Neutrophil (primary cell): ENCODE measurements around the gene BAD.

Experiments
- H3K27ac ChIP-seq: fragments of 200-600 bp; sonication (generic); 2 replicates; pipeline ENCODE4 v1.5.1; 2016; ENCODE audit warnings: mild to moderate bottlenecking, moderate library complexity
- H3K27me3 ChIP-seq: fragments of 200-600 bp; sonication (generic); 2 replicates; pipeline ENCODE4 v1.6.0; 2016; ENCODE audit warnings: mild to moderate bottlenecking
- H3K36me3 ChIP-seq: fragments of 200-600 bp; sonication (generic); 2 replicates; pipeline ENCODE4 v1.5.1; 2017
- H3K4me1 ChIP-seq, 2 experiments: fragments of 200-600 bp in 1 of 2; sonication (generic) in 1 of 2; 1 replicate in 1 of 2; 2 replicates in 1 of 2; pipeline versions ENCODE4 v1.5.1 to v1.6.1; 2013 to 2016; ENCODE audit warnings: low read depth in 1 of 2, low read length in 1 of 2, mild to moderate bottlenecking in 1 of 2, moderate library complexity in 1 of 2; ENCODE audit not compliant: control insufficient read depth in 1 of 2, insufficient read depth in 1 of 2
- H3K4me3 ChIP-seq, 2 experiments: fragments of 200-600 bp in 1 of 2; sonication (generic) in 1 of 2; 1 replicate in 1 of 2; 2 replicates in 1 of 2; pipeline ENCODE4 v1.5.1; 2013 to 2016; ENCODE audit warnings: low read depth in 1 of 2, low read length in 1 of 2, mild to moderate bottlenecking in 1 of 2, moderate library complexity in 1 of 2
- H3K9me3 ChIP-seq: fragments of 200-600 bp; sonication (generic); 2 replicates; pipeline ENCODE4 v1.5.1; 2016
- TF ChIP-seq, protein P1 (sequence below): fragments of 200-600 bp; sonication (generic); IDR thresholded peaks from 2 replicates; pipeline ENCODE4 v1.5.1; 2016; ENCODE audit warnings: antibody characterized with exemption

BAD gene

DNA sequence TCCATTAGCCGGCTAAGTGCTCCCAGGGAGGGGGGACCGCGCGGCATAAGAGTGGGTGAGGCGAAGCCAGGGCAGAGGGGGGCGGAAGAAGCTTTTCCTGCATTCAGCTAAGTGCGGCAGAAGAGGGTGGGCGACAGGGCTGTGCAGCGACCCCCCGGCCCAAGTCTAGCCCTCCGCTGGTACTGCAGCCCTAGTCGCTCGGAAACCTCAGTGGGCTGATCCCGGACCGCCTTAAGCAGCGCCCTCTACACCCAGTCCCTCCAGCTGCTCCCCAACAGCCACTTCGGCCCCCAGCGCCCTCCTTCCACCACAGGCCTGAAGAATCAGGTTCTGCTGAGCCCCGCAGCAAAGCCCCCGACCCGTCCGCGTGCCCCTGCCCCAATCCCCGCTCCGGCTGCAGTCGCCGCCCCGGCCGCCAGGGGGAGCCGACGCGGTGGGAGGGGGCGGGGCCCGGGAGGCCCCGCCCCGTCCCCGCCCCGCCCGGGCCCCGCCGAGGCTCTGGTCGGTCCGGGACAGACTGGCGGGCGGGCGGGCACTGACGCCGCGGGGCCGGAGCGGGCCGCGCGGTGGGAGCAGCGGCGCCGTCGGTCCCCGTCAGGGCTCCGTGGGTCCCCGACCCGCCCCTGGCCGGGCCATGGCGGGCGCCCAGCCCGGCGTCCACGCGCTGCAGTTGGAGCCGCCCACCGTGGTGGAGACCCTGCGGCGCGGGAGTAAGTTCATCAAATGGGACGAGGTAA, 33.3 kb downstream of the BAD start, which contains the start of gene PLCB3:
Gene PLCB3, plus strand, starts transcription at position 515 of the 737 bp plus-strand sequence. Its CDS starts 120 bp downstream, at position 635.
- Histone ChIP-seq H3K4me1 (peaks cover 35 to 44% of the 10 kb centered on the region in 2 experiments), H3K4me3 (peak within 1 kb of the TSS; percentile 74 to 75), H3K27me3 (peaks cover 10% of the 10 kb centered on the region), H3K36me3 (peaks cover 17% of the 10 kb centered on the region), H3K27ac (peak within 1 kb of the TSS; percentile 46), H3K9me3 (no peaks in the 10 kb centered on the region)
- TF ChIP-seq, protein P1, sequence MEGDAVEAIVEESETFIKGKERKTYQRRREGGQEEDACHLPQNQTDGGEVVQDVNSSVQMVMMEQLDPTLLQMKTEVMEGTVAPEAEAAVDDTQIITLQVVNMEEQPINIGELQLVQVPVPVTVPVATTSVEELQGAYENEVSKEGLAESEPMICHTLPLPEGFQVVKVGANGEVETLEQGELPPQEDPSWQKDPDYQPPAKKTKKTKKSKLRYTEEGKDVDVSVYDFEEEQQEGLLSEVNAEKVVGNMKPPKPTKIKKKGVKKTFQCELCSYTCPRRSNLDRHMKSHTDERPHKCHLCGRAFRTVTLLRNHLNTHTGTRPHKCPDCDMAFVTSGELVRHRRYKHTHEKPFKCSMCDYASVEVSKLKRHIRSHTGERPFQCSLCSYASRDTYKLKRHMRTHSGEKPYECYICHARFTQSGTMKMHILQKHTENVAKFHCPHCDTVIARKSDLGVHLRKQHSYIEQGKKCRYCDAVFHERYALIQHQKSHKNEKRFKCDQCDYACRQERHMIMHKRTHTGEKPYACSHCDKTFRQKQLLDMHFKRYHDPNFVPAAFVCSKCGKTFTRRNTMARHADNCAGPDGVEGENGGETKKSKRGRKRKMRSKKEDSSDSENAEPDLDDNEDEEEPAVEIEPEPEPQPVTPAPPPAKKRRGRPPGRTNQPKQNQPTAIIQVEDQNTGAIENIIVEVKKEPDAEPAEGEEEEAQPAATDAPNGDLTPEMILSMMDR, result peak; percentile 95

DNA sequence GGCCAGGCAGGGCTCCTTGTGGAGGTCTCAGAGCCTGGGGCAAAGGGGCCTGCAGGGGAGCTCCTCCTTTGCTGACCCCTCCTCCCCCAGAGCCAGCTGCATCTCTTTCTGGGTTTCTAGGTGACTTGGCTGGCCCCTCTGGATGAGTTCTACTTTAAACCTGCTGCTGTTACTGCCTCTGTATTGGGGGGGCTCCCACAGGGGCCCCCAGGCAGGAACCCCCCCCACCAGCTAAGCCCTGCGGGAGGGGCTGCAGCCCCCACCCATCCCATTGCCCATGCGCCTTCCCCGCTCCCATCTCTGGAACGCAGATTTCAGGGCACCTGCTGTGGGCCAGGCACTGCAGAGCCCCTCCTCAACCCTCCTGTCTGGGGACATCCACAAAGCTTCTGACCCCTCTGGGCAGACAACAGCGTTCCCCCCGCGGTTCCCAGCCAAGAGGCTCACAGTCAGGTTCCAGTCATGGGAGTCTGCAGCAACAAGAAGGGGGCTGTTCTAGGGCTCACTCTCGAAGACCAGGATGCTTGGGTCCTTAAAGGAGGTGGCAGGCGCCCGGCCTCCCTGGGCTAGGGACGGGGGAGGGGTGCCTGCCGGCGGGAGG, 34.0 kb downstream of the BAD start:
- H3K27ac ChIP-seq, result peak overlapping the region; percentile 46
- H3K4me3 ChIP-seq, result peak overlapping the region; percentile 58 to 75
- peaks cover 10% of the 10 kb centered on the region for H3K36me3 ChIP-seq
- TF ChIP-seq, protein P1, result no peak
- no peaks in the 10 kb centered on the region for H3K9me3 ChIP-seq
- H3K4me1 ChIP-seq, result peaks cover 41 to 50% of the 10 kb centered on the region in 2 experiments
- H3K27me3 ChIP-seq, result peaks cover 16% of the 10 kb centered on the region

DNA sequence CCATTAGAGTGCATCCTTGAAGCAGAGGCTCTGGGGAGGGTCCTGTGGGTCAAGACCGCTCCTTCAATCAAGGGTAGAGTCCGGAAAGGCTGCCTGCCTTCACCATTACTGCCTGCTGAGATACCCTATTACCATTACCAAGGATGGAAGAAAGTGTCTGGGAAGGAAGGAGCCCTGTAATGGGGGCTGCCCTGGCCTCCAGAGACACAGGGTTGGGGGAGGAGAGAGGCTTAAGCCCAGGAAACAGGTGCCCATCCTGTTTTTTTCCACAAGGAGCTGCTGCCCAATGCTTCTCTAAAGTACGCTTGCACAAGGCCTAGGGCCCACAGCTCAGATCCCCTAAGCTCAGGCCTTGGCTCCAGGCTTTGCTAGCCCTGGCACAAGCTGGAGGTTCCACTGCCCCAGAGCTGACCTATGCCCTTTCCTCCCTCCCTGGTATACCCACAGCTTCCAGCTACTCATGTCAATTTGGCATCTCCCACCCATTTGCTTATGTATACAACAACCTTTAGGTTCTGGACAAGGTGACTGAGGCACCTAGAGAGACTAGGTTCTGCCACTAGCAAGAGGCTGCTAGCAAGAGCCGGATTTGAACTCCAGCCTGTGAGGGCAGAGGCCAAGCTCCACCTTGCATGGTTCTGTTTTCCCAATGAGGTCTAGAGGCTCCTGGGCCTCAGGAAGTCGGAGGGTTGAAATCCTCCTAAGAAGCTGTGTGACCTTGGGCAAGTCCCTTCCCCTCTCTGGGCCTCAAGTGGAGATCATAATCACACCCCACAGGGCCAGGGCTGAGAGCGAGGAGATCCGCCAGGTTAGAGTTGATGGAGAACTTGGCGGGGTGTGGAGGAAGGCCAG, 34.7 kb downstream of the BAD start:
- Histone ChIP-seq H3K4me3 (no peak overlapping the region), H3K27me3 (peaks cover 16% of the 10 kb centered on the region), H3K27ac (no peak overlapping the region), H3K36me3 (peaks cover 3% of the 10 kb centered on the region), H3K4me1 (peaks cover 47 to 58% of the 10 kb centered on the region in 2 experiments), H3K9me3 (no peaks in the 10 kb centered on the region)
- TF ChIP-seq, protein P1, result no peak

DNA sequence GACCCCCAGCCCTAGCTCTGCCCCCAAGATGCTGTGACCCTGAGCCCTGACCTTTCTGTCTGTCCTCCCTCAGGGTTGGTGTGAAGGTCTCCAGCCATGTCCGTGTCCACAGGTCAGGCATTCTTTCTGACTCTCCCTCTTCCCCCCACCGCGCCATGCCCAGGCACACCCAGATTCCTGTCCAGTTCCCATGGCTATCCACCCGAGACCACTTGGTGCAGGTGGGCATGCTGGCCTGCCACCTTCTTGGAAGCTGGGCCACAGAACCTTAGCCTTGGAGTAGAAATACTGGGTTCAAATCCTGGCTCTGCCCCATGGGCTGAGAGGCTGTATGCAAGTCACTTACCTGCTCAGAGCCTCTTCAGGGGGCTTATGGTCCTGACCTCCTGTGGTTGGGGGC, 35.4 kb downstream of the BAD start:
- Histone ChIP-seq H3K4me1 (peaks cover 47 to 59% of the 10 kb centered on the region in 2 experiments), H3K9me3 (no peaks in the 10 kb centered on the region), H3K27me3 (peaks cover 16% of the 10 kb centered on the region), H3K4me3 (no peak overlapping the region), H3K27ac (no peak overlapping the region), H3K36me3 (no peaks in the 10 kb centered on the region)
- TF ChIP-seq, protein P1, result no peak

DNA sequence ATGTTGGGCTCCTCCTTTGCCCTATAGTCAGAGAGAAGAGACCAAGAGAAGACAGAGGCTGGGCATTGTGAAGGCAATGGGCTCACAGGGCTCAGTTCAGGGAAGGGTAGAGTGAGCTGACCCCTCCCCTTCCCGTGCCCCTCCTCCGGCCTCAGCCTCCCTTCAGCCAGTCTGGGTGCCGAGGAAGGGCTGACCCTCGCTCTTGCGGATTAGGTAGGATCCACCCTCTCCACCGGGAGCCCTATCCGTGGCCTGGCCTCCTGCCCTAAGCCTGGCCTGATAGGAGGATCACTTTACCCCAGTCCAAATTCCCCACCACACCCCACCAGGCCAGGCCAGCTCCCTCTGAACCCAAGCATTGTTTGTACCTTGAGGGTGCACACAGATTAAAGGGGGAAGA, 35.9 kb downstream of the BAD start:
- Histone ChIP-seq H3K4me1 (peaks cover 47 to 59% of the 10 kb centered on the region in 2 experiments), H3K36me3 (no peaks in the 10 kb centered on the region), H3K27me3 (peaks cover 16% of the 10 kb centered on the region), H3K9me3 (no peaks in the 10 kb centered on the region), H3K27ac (no peak overlapping the region), H3K4me3 (no peak overlapping the region)
- TF ChIP-seq, protein P1, result no peak
